ES-I3 (cell line): ENCODE data around the gene CCDC107.

Experiments used
- H3K36me3 ChIP-seq: 2 replicates; pipeline ENCODE4 v1.6.1; 2013; ENCODE audit warnings: mild to moderate bottlenecking, low read length, control low read depth, moderate library complexity; ENCODE audit not compliant: insufficient read depth
- H3K4me1 ChIP-seq: 2 replicates; pipeline ENCODE4 v1.6.1; 2013; ENCODE audit warnings: mild to moderate bottlenecking, control low read depth, low read length; ENCODE audit not compliant: insufficient read depth
- H3K9ac ChIP-seq: 2 replicates; pipeline ENCODE4 v1.6.1; 2013; ENCODE audit warnings: low read depth, mild to moderate bottlenecking, low read length, moderate library complexity
- H3K9me3 ChIP-seq: 2 replicates; pipeline ENCODE4 v1.6.1; 2013; ENCODE audit warnings: mild to moderate bottlenecking, low read length, moderate library complexity; ENCODE audit not compliant: control insufficient read depth, insufficient read depth

CCDC107 gene

DNA sequence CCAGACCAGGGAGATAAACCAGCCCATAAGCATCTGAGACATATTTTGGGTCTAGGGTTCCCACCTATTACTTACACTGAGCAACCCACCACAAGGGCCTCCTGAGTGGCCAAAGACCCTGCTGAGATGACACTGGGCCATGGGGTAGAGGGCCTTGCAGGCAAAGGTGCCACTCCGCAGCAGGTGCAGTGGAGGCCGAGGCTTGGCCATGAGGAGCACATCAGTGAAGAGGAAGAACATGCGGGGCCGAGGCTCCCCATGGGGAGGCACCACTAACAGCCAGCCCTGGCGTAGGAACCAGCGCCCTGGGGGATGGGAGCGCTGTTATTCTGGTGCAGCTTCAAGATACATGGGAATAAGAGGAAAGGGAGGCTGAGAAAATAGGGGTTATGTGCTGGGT lies 4.3 kb downstream of the CCDC107 start:
- H3K4me1 ChIP-seq: peaks cover 4% of the 10 kb centered on the region; the same call in 1 of the 2 replicates
- H3K9ac ChIP-seq: no peak overlapping the region
- peaks cover 6% of the 10 kb centered on the region; the same call in 1 of the 2 replicates for H3K36me3 ChIP-seq
- H3K9me3 ChIP-seq: no peaks in the 10 kb centered on the region

DNA sequence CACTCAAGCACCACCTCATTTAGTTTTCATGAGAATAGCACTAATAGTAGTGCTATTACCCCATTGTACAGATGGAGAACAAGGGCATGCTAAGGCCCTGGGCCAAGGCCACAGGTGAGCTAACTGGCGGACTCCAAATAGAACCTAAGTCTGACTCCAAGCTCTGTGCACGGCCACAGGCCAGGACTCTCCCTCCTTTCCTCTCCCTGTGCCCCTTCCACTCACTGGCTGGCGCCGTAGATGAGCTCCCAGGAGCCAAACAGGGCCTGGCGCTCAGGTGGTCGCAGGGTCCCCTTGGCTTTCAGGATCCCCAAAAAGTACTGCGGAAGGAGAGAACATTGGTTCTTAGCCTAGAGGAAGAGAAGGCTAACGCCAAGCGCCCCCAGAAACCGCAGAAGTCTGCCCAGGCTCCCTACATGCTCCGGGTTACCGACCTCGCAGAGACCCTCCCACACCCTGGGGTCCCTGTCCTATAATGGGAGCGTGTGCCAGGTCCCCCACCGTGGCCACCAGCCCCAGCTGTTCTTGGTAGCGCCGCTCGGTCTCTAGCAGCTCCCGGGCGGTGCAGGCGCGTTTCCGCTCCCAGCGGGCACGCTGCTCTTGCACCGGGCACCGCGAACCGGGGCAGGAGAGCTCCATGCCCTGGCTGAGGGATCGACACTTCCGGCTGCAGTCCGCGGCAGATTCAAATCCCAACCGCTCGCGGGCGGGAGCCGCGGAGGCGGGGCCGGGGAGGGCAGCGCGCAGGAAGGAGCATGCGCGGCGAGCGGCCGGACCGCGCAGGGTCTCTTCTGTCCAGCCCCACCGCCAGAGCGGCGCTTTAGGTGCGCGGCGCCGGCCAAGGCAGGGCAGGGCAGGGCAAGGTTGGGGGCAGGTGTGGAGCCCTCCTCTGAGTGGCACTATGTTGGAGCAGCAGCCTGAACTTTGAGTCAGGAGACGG lies 6.7 kb downstream of the CCDC107 start, which contains the start of gene ARHGEF39:
Gene ARHGEF39 (minus strand): TSS at position 665 of the 940 bp plus-strand sequence. CDS start 26 bp downstream, at position 639.
- H3K9ac ChIP-seq: peak within 1 kb of the TSS; percentile 85
- peaks cover 6% of the 10 kb centered on the region; the same call in 1 of the 2 replicates for H3K36me3 ChIP-seq
- peaks cover 4% of the 10 kb centered on the region; the same call in 1 of the 2 replicates for H3K4me1 ChIP-seq
- H3K9me3 ChIP-seq: no peaks in the 10 kb centered on the region

DNA sequence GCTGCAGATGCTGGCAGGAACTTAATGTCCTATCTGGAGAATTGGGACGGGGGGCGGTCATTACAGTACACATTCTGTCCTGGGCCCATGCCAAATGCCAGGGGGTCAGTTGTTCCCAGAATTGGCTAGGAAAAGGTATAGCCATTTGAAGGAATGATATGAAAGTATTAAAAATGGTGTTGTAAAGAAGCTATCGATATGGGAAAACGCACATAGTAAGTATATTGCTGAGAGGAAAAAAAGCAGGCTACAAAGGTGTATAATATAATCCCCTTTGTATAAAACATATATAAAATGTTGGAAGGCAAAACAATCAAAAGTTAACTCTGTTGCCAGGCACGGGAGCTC lies 7.4 kb downstream of the CCDC107 start:
- Histone ChIP-seq H3K36me3 (peaks cover 2% of the 10 kb centered on the region; the same call in 1 of the 2 replicates), H3K9ac (peak overlapping the region; percentile 85; the same call in 1 of the 2 replicates), H3K9me3 (no peaks in the 10 kb centered on the region), H3K4me1 (peaks cover 4% of the 10 kb centered on the region; the same call in 1 of the 2 replicates)

DNA sequence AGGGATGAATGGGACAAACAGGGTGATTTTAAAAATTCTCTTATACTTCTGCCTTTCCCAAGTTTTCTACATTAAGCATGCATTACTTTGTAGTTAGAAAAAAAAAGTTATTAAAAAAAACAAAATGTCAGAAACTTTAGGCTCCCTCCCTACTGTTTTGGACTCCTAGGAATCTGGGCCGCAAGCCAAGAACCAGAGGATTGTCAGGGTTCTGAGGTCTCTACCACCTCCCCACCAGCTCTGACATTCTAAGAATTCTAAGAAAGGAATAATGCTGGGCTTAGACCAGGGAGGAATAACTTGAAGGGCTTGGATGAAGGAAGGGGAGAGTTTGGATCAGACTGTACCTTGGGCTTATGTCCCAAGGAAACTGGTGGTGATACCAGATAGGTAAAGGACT lies 8.0 kb downstream of the CCDC107 start:
- Histone ChIP-seq H3K9ac (no peak overlapping the region), H3K9me3 (no peaks in the 10 kb centered on the region), H3K36me3 (peaks cover 1% of the 10 kb centered on the region; the same call in 1 of the 2 replicates), H3K4me1 (no peaks in the 10 kb centered on the region)

DNA sequence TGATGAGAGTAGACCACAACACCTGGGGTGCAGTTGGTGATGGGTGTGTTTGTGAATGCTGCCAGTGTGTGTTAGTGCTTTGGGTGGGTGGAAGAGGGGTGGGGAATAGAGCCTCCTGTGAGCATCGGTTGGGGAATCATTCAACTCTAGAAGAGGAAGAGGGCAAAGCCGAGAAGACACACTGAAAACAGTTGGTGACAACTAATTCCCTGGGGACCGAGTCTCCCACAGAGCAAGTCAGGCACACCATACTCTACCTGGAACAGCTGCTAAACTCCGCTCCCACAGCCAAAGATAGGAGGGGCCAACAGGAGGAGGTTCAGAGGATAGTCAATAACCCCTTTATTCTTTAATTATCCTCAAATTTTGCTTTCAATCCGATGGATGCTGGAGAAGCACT lies 8.5 kb downstream of the CCDC107 start:
- Histone ChIP-seq H3K9me3 (no peaks in the 10 kb centered on the region), H3K36me3 (no peaks in the 10 kb centered on the region; the same call in 1 of the 2 replicates), H3K9ac (no peak overlapping the region), H3K4me1 (no peaks in the 10 kb centered on the region)

GRCh38 chr9:35667939-35668338 lies 9.8 kb downstream of the CCDC107 start:
- Histone ChIP-seq H3K9me3 (no peaks in the 10 kb centered on the region), H3K9ac (no peak overlapping the region), H3K4me1 (no peaks in the 10 kb centered on the region), H3K36me3 (no peaks in the 10 kb centered on the region)

DNA sequence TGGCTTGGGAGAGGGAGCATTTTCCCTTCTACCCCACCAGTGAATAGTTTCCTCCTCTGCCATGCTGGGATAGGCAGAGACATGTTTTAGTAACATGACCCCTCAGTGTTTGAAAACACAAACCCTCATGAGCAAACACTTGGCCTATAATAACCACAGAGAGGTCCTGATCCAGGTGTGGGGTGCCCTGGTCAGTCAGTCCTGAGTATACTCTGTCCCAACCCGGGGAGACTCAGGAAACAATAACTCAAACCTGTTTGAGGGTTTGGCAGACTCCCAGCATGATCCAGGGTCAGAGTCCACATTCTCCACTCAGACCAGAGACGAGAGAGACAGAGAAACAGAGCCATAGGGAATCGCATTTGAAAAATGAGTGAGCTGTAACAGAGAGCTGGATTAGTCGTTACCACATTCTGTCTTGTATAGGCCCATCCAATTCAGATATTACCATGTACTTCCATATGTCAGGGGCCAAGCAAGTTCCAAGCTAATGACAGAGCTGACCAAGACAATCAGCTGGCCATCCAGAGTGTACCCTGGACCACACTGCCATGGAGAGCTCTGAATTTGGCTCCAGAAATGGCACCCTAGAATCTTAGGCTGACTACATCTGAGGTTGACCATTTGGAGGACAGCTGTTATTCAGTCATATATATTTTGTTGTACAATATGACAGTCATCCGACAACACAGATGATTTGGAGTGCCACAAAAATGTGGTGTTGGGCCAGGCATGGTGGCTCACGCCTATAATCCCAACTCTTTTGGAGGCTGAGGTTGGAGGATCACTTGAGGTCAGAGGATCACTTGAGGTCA lies 11.4 kb downstream of the CCDC107 start:
- Histone ChIP-seq H3K36me3 (no peaks in the 10 kb centered on the region), H3K4me1 (no peaks in the 10 kb centered on the region), H3K9me3 (no peaks in the 10 kb centered on the region), H3K9ac (no peak overlapping the region)

DNA sequence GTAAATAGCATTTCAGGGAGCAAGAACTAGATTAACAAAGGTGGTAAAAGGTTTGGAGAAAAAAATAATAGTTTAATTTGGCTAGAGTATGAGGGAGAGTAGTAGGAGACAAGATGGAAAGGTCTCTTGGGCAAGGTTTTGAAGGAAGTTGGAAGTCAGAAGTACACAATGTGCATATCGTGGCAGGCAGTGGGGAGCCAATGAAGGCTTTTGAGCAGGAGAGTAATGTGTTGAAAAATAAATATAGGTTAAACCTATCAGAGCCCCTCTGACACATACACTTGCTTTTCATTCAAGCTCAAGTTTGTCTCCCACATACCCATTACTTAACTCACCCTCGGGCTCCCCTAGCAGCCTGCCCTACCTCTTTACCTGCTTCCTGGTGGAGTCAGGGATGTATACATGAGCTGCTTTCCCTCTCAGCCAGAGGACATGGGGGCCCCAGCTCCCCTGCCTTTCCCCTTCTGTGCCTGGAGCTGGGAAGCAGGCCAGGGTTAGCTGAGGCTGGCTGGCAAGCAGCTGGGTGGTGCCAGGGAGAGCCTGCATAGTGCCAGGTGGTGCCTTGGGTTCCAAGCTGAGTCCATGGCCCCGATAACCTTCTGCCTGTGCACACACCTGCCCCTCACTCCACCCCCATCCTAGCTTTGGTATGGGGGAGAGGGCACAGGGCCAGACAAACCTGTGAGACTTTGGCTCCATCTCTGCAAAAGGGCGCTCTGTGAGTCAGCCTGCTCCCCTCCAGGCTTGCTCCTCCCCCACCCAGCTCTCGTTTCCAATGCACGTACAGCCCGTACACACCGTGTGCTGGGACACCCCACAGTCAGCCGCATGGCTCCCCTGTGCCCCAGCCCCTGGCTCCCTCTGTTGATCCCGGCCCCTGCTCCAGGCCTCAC lies 15.3 kb downstream of the CCDC107 start, which contains the start of gene CA9:
Gene CA9 (plus strand): TSS at position 797 of the 893 bp plus-strand sequence. CDS start 32 bp downstream, at position 829.
- Histone ChIP-seq H3K9ac (no peak within 1 kb of the TSS), H3K36me3 (no peaks in the 10 kb centered on the region), H3K4me1 (no peaks in the 10 kb centered on the region), H3K9me3 (no peaks in the 10 kb centered on the region)

DNA sequence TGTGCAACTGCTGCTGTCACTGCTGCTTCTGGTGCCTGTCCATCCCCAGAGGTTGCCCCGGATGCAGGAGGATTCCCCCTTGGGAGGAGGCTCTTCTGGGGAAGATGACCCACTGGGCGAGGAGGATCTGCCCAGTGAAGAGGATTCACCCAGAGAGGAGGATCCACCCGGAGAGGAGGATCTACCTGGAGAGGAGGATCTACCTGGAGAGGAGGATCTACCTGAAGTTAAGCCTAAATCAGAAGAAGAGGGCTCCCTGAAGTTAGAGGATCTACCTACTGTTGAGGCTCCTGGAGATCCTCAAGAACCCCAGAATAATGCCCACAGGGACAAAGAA lies 15.9 kb downstream of the CCDC107 start:
- Histone ChIP-seq H3K4me1 (no peaks in the 10 kb centered on the region), H3K9me3 (no peaks in the 10 kb centered on the region), H3K36me3 (no peaks in the 10 kb centered on the region), H3K9ac (no peak overlapping the region)

DNA sequence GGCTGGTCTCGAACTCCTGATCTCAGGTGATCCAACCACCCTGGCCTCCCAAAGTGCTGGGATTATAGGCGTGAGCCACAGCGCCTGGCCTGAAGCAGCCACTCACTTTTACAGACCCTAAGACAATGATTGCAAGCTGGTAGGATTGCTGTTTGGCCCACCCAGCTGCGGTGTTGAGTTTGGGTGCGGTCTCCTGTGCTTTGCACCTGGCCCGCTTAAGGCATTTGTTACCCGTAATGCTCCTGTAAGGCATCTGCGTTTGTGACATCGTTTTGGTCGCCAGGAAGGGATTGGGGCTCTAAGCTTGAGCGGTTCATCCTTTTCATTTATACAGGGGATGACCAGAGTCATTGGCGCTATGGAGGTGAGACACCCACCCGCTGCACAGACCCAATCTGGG lies 17.1 kb downstream of the CCDC107 start:
- H3K4me1 ChIP-seq: peaks cover 5% of the 10 kb centered on the region; the same call in 1 of the 2 replicates
- no peaks in the 10 kb centered on the region for H3K36me3 ChIP-seq
- peak overlapping the region; percentile 74 for H3K9ac ChIP-seq
- no peaks in the 10 kb centered on the region for H3K9me3 ChIP-seq

- no peaks in the 10 kb centered on the region for H3K9me3 ChIP-seq
- H3K9ac ChIP-seq: peak overlapping the region; percentile 74
- H3K4me1 ChIP-seq: peaks cover 12% of the 10 kb centered on the region; the same call in 1 of the 2 replicates
- no peaks in the 10 kb centered on the region for H3K36me3 ChIP-seq
Observed at GRCh38 chr9:35675732-35676392, 17.8 kb downstream of the CCDC107 start.

GRCh38 chr9:35679091-35679490 lies 21.0 kb downstream of the CCDC107 start:
- no peak overlapping the region for H3K9ac ChIP-seq
- H3K9me3 ChIP-seq: no peaks in the 10 kb centered on the region
- peaks cover 16% of the 10 kb centered on the region; the same call in 1 of the 2 replicates for H3K4me1 ChIP-seq
- peaks cover under 1% of the 10 kb centered on the region; the same call in 1 of the 2 replicates for H3K36me3 ChIP-seq

DNA sequence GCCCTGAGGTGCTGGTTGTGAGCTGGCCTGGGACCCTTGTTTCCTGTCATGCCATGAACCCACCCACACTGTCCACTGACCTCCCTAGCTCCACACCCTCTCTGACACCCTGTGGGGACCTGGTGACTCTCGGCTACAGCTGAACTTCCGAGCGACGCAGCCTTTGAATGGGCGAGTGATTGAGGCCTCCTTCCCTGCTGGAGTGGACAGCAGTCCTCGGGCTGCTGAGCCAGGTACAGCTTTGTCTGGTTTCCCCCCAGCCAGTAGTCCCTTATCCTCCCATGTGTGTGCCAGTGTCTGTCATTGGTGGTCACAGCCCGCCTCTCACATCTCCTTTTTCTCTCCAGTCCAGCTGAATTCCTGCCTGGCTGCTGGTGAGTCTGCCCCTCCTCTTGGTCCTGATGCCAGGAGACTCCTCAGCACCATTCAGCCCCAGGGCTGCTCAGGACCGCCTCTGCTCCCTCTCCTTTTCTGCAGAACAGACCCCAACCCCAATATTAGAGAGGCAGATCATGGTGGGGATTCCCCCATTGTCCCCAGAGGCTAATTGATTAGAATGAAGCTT lies 21.8 kb downstream of the CCDC107 start:
- no peaks in the 10 kb centered on the region for H3K9me3 ChIP-seq

More for the DNA sequence above, 21.8 kb downstream of the CCDC107 start:
- peaks cover 4% of the 10 kb centered on the region for H3K36me3 ChIP-seq
- no peak overlapping the region for H3K9ac ChIP-seq
- H3K4me1 ChIP-seq: peaks cover 16% of the 10 kb centered on the region; the same call in 1 of the 2 replicates
